ENCODE measurements around the gene IL5RA. TPM values are rescaled to one million over a fixed set of nuclear protein-coding genes. Genes with fewer than 3 reads are reported as not detected.

IL5RA gene
- total RNA-seq, 2 donors from 2014 or later, result 1.5 to 7.6 TPM

DNA sequence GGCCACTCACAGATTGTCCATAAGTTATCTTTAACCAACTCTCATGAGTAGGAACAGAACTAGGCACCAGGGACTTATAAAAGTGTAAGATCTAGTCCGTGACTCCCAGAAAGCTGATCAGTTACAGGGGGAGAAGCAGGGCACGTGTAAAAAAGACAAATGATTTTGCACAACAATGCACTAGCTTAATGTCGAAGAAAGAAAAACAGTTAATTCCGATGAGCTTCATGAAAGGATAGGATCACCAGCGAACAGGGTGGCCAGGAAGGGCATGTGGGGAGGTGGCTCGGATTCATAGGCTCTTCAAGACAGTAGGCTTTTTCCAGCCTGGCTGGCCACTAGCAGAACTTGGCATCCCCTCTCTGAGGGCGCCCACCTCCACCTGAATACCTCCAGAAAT is 90.0 kb downstream of the IL5RA start:
- Histone ChIP-seq H3K4me1 (replicated peaks) (no peaks in the 10 kb centered on the region), H3K36me3 (no peaks in the 10 kb centered on the region), H3K27me3 (replicated peaks; ENCODE audit: insufficient read depth) (no peaks in the 10 kb centered on the region), H3K4me3 (no peak overlapping the region), H3K9me3 (no peaks in the 10 kb centered on the region), H3K27ac (no peak overlapping the region)
- TF ChIP-seq, protein P1, sequence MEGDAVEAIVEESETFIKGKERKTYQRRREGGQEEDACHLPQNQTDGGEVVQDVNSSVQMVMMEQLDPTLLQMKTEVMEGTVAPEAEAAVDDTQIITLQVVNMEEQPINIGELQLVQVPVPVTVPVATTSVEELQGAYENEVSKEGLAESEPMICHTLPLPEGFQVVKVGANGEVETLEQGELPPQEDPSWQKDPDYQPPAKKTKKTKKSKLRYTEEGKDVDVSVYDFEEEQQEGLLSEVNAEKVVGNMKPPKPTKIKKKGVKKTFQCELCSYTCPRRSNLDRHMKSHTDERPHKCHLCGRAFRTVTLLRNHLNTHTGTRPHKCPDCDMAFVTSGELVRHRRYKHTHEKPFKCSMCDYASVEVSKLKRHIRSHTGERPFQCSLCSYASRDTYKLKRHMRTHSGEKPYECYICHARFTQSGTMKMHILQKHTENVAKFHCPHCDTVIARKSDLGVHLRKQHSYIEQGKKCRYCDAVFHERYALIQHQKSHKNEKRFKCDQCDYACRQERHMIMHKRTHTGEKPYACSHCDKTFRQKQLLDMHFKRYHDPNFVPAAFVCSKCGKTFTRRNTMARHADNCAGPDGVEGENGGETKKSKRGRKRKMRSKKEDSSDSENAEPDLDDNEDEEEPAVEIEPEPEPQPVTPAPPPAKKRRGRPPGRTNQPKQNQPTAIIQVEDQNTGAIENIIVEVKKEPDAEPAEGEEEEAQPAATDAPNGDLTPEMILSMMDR (IDR thresholded peaks at IDR 0.05), result no peak
- TF ChIP-seq POLR2AphosphoS5 (IDR thresholded peaks at IDR 0.05) (no peak), POLR2A (IDR thresholded peaks at IDR 0.05) (no peak)
- WGBS, result 80% methylated on average over 7 of the region's 7 CpGs
- intact Hi-C loops (cut with DNase I), result no loop called here
- DNase-seq (ENCODE audit: low spot score), result no peak

Small RNA genes within 50 kb of the gene (small RNA-seq; reads per million reads assigned to genes)
- 0 reads per million in 2 donors for gene RF00416

Other genes with a start within 250 kb of the IL5RA start
- gene TRNT1, start 16.6 kb upstream of the IL5RA start, total RNA-seq, result 10 to 100 TPM; 18.1 to 21.6 TPM
- 10 to 100 TPM; 69.4 to 83.4 TPM for gene CRBN, start 69.3 kb upstream of the IL5RA start, total RNA-seq

All from prostate gland (tissue), 2 donors.